Neural progenitor cell (in vitro differentiated cells): Measurements from ENCODE around the gene BMP2K. TPM values are rescaled to one million over a fixed set of nuclear protein-coding genes. Genes with fewer than 3 reads are reported as not detected.

Experiments used
- DNase-seq: peaks from one replicate; pipeline ENCODE4 v3.0.0-alpha.2; 2016; ENCODE audit warnings: low spot score
- H2AFZ ChIP-seq: fragments of 200-600 bp; sonication (generic); replicated peaks from 2 replicates; pipeline ENCODE4 v1.6.1; 2016; ENCODE audit warnings: antibody characterized with exemption
- H3F3A ChIP-seq: fragments of 200-600 bp; sonication (generic); 2 replicates; pipeline ENCODE4 v1.6.1; 2016; ENCODE audit warnings: antibody characterized with exemption, low read depth
- H3K27ac ChIP-seq: fragments of 200-600 bp; sonication (generic); 2 replicates; pipeline ENCODE4 v1.5.1; 2016; ENCODE audit warnings: mild to moderate bottlenecking
- H3K27me3 ChIP-seq: fragments of 200-600 bp; sonication (generic); 2 replicates; pipeline ENCODE4 v1.6.1; 2016; ENCODE audit warnings: mild to moderate bottlenecking, moderate library complexity
- H3K36me3 ChIP-seq: fragments of 200-600 bp; sonication (generic); 2 replicates; pipeline ENCODE4 v1.5.1; 2016
- H3K4me1 ChIP-seq: fragments of 200-600 bp; sonication (generic); 2 replicates; pipeline ENCODE4 v1.6.1; 2016; ENCODE audit warnings: mixed run types
- H3K4me2 ChIP-seq: fragments of 200-600 bp; sonication (generic); 2 replicates; pipeline ENCODE4 v1.6.1; 2016
- H3K4me3 ChIP-seq: fragments of 200-600 bp; sonication (generic); 2 replicates; pipeline ENCODE4 v1.5.1; 2016
- H3K79me2 ChIP-seq: fragments of 200-600 bp; sonication (generic); 2 replicates; pipeline ENCODE4 v1.6.1; 2016; ENCODE audit warnings: low read depth
- H3K9ac ChIP-seq: fragments of 200-600 bp; sonication (generic); 2 replicates; pipeline ENCODE4 v1.6.1; 2016
- H3K9me3 ChIP-seq: fragments of 200-600 bp; sonication (generic); 2 replicates; pipeline ENCODE4 v1.5.1; 2016; ENCODE audit warnings: low read depth
- H4K20me1 ChIP-seq: fragments of 200-600 bp; sonication (generic); 2 replicates; pipeline ENCODE4 v1.6.1; 2016; ENCODE audit warnings: low read depth
- H3K27ac Mint-ChIP-seq: 3 replicates; pipeline ENCODE4 v1.8.0; 2021; ENCODE audit warnings: mixed read lengths
- H3K27me3 Mint-ChIP-seq: 2 replicates; pipeline ENCODE4 v1.8.0; 2022; ENCODE audit warnings: low read depth, mild to moderate bottlenecking, inconsistent platforms, moderate library complexity, mixed read lengths; ENCODE audit not compliant: insufficient read depth
- H3K36me3 Mint-ChIP-seq: 3 replicates; pipeline ENCODE4 v1.8.0; 2021; ENCODE audit warnings: mixed read lengths
- H3K4me1 Mint-ChIP-seq: 3 replicates; pipeline ENCODE4 v1.8.0; 2021; ENCODE audit warnings: mixed read lengths
- H3K4me3 Mint-ChIP-seq: 3 replicates; pipeline ENCODE4 v1.8.0; 2021; ENCODE audit warnings: mild to moderate bottlenecking, moderate library complexity, mixed read lengths
- H3K9me3 Mint-ChIP-seq: 3 replicates; pipeline ENCODE4 v1.8.0; 2020; ENCODE audit warnings: mixed read lengths
- EZH2 ChIP-seq: fragments of 200-600 bp; sonication (generic); IDR thresholded peaks from 2 replicates; pipeline ENCODE4 v1.6.1; 2017; ENCODE audit warnings: antibody characterized with exemption, mild to moderate bottlenecking, moderate library complexity
- EZH2phosphoT487 ChIP-seq: fragments of 200-600 bp; sonication (generic); IDR thresholded peaks from 2 replicates; pipeline ENCODE4 v1.6.1; 2017; ENCODE audit warnings: antibody characterized with exemption
- total RNA-seq: library from RNA; depleted of rRNA; stranded (reverse); fragments of >200 nt; gene quantifications from 2 replicates; pipeline ENCODE4 v1.2.3, GENCODE V29; 2015; ENCODE audit warnings: low replicate concordance
- TF ChIP-seq, protein P1 (sequence below): fragments of 200-600 bp; sonication (generic); IDR thresholded peaks from 2 replicates; pipeline ENCODE4 v1.5.1; 2017; ENCODE audit warnings: antibody characterized with exemption, mild to moderate bottlenecking

BMP2K gene
- total RNA-seq, 1 donor from 2014 or later = 62.0 TPM

DNA sequence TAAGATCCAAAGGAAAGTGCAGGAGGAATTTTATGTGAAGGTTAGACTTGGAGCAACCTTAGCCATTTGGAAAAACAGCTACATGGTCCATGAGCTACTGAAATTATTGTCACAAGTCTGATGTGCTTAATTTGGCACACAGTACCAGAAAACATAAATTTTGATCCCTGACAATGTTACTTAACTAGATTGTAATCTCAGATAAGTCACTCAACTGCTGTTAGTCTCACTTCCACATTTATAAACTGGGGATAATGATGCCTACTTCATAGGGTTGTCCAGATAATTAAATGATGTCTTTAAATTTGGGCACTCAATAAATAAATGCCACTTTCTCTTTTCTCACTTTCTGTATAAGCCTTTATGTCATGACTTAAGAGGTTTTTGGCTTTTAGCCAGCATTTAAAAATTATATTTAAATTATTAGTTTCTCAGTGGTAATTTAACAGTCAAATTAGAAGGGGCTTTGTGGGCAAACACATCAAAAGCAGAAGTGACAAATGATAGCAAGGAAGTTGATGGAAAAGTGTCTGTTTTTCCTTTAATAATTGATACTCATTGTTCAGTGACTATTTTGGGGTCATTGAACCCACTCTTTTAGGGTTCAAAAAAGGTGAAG is 104.8 kb downstream of the BMP2K start:
- no peaks in the 10 kb centered on the region for H3K9me3 ChIP-seq
- H3K9me3 Mint-ChIP-seq = no peaks in the 10 kb centered on the region
- no peak overlapping the region for H3K9ac ChIP-seq
- no peaks in the 10 kb centered on the region for H3K27me3 ChIP-seq
- H3K27me3 Mint-ChIP-seq = no peaks in the 10 kb centered on the region
- H3K27ac Mint-ChIP-seq = no peak overlapping the region
- H3K79me2 ChIP-seq = no peaks in the 10 kb centered on the region
- no peaks in the 10 kb centered on the region for H4K20me1 ChIP-seq
- H3F3A ChIP-seq = no peaks in the 10 kb centered on the region
- H3K4me1 Mint-ChIP-seq = no peaks in the 10 kb centered on the region
- H3K36me3 ChIP-seq = peaks cover 4% of the 10 kb centered on the region
- H3K4me2 ChIP-seq = no peak overlapping the region
- H3K27ac ChIP-seq = no peak overlapping the region
- H3K36me3 Mint-ChIP-seq = peaks cover 2% of the 10 kb centered on the region
- no peak overlapping the region for H2AFZ ChIP-seq
- H3K4me1 ChIP-seq = no peaks in the 10 kb centered on the region
- no peak for TF ChIP-seq EZH2phosphoT487
- TF ChIP-seq, protein P1, sequence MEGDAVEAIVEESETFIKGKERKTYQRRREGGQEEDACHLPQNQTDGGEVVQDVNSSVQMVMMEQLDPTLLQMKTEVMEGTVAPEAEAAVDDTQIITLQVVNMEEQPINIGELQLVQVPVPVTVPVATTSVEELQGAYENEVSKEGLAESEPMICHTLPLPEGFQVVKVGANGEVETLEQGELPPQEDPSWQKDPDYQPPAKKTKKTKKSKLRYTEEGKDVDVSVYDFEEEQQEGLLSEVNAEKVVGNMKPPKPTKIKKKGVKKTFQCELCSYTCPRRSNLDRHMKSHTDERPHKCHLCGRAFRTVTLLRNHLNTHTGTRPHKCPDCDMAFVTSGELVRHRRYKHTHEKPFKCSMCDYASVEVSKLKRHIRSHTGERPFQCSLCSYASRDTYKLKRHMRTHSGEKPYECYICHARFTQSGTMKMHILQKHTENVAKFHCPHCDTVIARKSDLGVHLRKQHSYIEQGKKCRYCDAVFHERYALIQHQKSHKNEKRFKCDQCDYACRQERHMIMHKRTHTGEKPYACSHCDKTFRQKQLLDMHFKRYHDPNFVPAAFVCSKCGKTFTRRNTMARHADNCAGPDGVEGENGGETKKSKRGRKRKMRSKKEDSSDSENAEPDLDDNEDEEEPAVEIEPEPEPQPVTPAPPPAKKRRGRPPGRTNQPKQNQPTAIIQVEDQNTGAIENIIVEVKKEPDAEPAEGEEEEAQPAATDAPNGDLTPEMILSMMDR = no peak
- TF ChIP-seq EZH2 = no peak
- no peak overlapping the region for H3K4me3 ChIP-seq
- DNase-seq = no peak
- H3K4me3 Mint-ChIP-seq = no peak overlapping the region

DNA sequence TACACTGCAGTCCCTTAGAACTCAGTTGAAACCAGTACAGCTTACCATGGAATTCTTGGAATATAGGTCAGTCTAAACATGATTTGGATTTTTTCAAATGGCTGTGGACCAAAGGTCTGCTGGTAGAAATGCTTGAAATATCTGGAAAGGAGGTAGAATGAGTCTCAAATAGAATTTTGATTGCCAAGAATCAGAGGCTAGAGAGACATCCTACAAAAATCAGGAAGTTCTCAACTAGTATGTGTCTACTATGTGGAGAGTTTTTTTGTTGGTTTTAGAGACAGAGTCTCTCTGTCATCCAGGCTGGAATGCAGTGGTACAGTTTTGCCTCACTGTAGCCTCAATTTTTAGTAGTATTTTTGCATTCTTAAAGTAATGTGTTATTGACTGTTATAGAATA is 109.4 kb downstream of the BMP2K start:
- no peaks in the 10 kb centered on the region for H3K27me3 ChIP-seq
- H3K4me3 Mint-ChIP-seq = no peak overlapping the region
- no peaks in the 10 kb centered on the region for H3K9me3 ChIP-seq
- no peak overlapping the region for H3K9ac ChIP-seq
- no peaks in the 10 kb centered on the region for H3K4me1 Mint-ChIP-seq
- TF ChIP-seq EZH2phosphoT487 (no peak), EZH2 (no peak)
- TF ChIP-seq, protein P1 = no peak
- no peak for DNase-seq
- peaks cover 12% of the 10 kb centered on the region for H3K36me3 ChIP-seq
- H3F3A ChIP-seq = no peaks in the 10 kb centered on the region
- no peaks in the 10 kb centered on the region for H3K27me3 Mint-ChIP-seq
- no peaks in the 10 kb centered on the region for H4K20me1 ChIP-seq
- no peaks in the 10 kb centered on the region for H3K4me1 ChIP-seq
- no peak overlapping the region for H2AFZ ChIP-seq
- no peaks in the 10 kb centered on the region for H3K9me3 Mint-ChIP-seq
- no peak overlapping the region for H3K27ac ChIP-seq
- peaks cover 13% of the 10 kb centered on the region for H3K36me3 Mint-ChIP-seq
- H3K27ac Mint-ChIP-seq = no peak overlapping the region
- H3K4me3 ChIP-seq = no peak overlapping the region
- no peaks in the 10 kb centered on the region for H3K79me2 ChIP-seq
- H3K4me2 ChIP-seq = no peak overlapping the region

DNA sequence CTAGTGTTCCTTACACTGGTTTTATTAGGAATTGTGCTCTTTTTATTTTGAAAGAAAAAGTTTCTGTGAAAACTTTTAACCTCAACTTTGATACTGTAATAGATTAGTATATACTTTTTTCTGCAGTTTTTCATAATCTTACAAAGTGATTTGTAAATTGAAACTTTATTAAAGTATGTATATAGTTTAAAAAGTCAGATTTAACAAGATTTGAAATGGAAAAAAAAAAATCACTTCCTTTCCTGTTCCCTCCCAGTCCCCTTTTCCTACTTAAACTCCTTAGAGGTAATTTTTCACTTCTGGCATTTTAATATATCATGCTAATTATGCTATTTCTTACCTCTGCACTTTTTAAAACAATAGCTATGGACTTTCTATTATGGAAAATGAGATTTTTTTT is 113.8 kb downstream of the BMP2K start:
- no peaks in the 10 kb centered on the region for H4K20me1 ChIP-seq
- no peak for DNase-seq
- TF ChIP-seq, protein P1 = no peak
- no peak for TF ChIP-seq EZH2
- Mint-ChIP-seq H3K27ac (no peak overlapping the region), H3K4me1 (no peaks in the 10 kb centered on the region), H3K36me3 (peaks cover 15% of the 10 kb centered on the region), H3K27me3 (no peaks in the 10 kb centered on the region), H3K4me3 (no peak overlapping the region), H3K9me3 (no peaks in the 10 kb centered on the region)
- no peak overlapping the region for H2AFZ ChIP-seq
- H3K4me1 ChIP-seq = no peaks in the 10 kb centered on the region
- H3K4me3 ChIP-seq = no peak overlapping the region
- H3K27ac ChIP-seq = no peak overlapping the region
- H3K79me2 ChIP-seq = no peaks in the 10 kb centered on the region
- no peaks in the 10 kb centered on the region for H3F3A ChIP-seq
- H3K27me3 ChIP-seq = no peaks in the 10 kb centered on the region
- H3K4me2 ChIP-seq = no peak overlapping the region
- H3K9ac ChIP-seq = no peak overlapping the region
- peaks cover 12% of the 10 kb centered on the region for H3K36me3 ChIP-seq
- no peaks in the 10 kb centered on the region for H3K9me3 ChIP-seq
